ENCODE measurements around the gene RCVRN. TPM values are rescaled to one million over a fixed set of nuclear protein-coding genes. Genes with fewer than 3 reads are reported as not detected.

RCVRN gene
- total and polyA plus RNA-seq, 3 donors from 2014 or later: 0.32 to 0.63 (median 0.50) TPM

GRCh38 chr17:9878356-9878755 is 26.7 kb downstream of the RCVRN start:
- intact Hi-C loops (cut with DNase I; ENCODE audit: low total_unique reads): no loop called here
- 77 to 92% methylated on average over 2 to 3 of the region's 3 CpGs for whole genome bisulfite sequencing, 2 donors
- H3K36me3 ChIP-seq (ENCODE audit: low read depth, missing control alignments): no peaks in the 10 kb centered on the region

GRCh38 chr17:9875441-9875840 is 29.6 kb downstream of the RCVRN start:
- TF ChIP-seq POLR2A (IDR thresholded peaks at IDR 0.05) (no peak), CTCF (IDR thresholded peaks at IDR 0.05) (no peak)
- intact Hi-C loops (cut with DNase I; ENCODE audit: low total_unique reads): no loop called here
- Histone ChIP-seq H3K4me1 (no peaks in the 10 kb centered on the region), H3K9me3 (no peaks in the 10 kb centered on the region), H3K27me3 (no peaks in the 10 kb centered on the region), H3K36me3 (ENCODE audit: low read depth, missing control alignments) (no peaks in the 10 kb centered on the region), H3K4me3 (no peak overlapping the region), H3K27ac (no peak overlapping the region)
- no peak for DNase-seq
- WGBS, 2 donors: 32 to 37% methylated on average over 3 of the region's 3 CpGs

More at GRCh38 chr17:9878356-9878755, 26.7 kb downstream of the RCVRN start:
- Histone ChIP-seq H3K27ac (no peak overlapping the region), H3K9me3 (no peaks in the 10 kb centered on the region), H3K4me3 (no peak overlapping the region), H3K4me1 (no peaks in the 10 kb centered on the region), H3K27me3 (no peaks in the 10 kb centered on the region)
- no peak for DNase-seq
- no peak for TF ChIP-seq CTCF (IDR thresholded peaks at IDR 0.05)
- TF ChIP-seq POLR2A (IDR thresholded peaks at IDR 0.05): no peak

GRCh38 chr17:9874722-9875121 is 30.3 kb downstream of the RCVRN start:
- no peak overlapping the region for H3K4me3 ChIP-seq
- H3K9me3 ChIP-seq: no peaks in the 10 kb centered on the region
- 85 to 87% methylated on average over 3 of the region's 3 CpGs for WGBS, 2 donors
- TF ChIP-seq CTCF (IDR thresholded peaks at IDR 0.05): no peak
- no peak for TF ChIP-seq POLR2A (IDR thresholded peaks at IDR 0.05)
- no peak for DNase-seq
- intact Hi-C loops (cut with DNase I; ENCODE audit: low total_unique reads): no loop called here
- H3K27ac ChIP-seq: no peak overlapping the region
- H3K4me1 ChIP-seq: no peaks in the 10 kb centered on the region
- no peaks in the 10 kb centered on the region for H3K36me3 ChIP-seq (ENCODE audit: low read depth, missing control alignments)
- no peaks in the 10 kb centered on the region for H3K27me3 ChIP-seq

DNA sequence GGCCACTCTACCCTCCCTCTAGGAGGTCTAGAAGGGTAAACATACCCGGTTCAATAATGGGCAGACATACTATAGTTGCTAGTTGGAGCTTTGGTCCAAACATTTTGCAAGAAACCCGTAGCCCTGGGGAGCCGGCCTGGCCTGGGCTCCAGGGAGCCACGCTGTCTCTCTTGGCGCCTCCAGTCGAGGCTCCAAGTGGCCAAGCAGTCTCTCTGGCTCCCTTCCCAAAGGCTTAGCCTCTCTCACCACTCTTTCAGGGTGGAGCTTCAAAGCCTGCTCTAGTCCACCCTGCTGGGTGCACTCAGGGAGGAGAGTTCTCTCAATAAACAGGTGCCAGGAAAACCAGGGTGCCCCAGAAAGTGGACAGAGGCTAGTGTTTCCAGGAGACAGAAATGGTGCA is 32.2 kb downstream of the RCVRN start:
- WGBS, 2 donors: 80 to 100% methylated on average over 1 to 6 of the region's 6 CpGs
- Histone ChIP-seq H3K4me1 (no peaks in the 10 kb centered on the region), H3K27ac (no peak overlapping the region), H3K36me3 (ENCODE audit: low read depth, missing control alignments) (no peaks in the 10 kb centered on the region), H3K27me3 (no peaks in the 10 kb centered on the region), H3K4me3 (no peak overlapping the region), H3K9me3 (no peaks in the 10 kb centered on the region)
- intact Hi-C loops (cut with DNase I; ENCODE audit: low total_unique reads): no loop called here
- TF ChIP-seq CTCF (IDR thresholded peaks at IDR 0.05) (no peak), POLR2A (IDR thresholded peaks at IDR 0.05) (no peak)
- DNase-seq: no peak

DNA sequence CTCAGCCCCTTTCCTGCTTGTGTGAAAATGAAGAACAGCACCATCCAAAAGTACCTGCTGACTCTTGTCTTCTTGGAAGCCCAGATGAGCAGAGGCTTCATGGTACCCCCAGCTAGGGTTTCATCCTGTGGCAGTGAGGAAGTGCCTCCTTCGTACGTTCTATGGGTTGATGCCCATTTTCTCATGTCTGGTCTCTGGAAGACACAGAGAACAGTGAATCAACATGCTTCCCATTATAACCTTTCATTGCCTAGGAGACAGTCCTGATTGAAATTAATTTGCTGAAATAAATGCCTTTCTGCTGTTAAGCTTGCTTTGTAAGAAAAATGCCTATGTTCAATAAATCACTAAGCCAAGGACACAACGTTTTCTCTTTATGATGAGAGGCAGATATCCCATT is 36.5 kb downstream of the RCVRN start:
- intact Hi-C loops (cut with DNase I; ENCODE audit: low total_unique reads): no loop called here
- DNase-seq: no peak
- 76 to 83% methylated on average over 3 of the region's 3 CpGs for WGBS, 2 donors
- TF ChIP-seq POLR2A (IDR thresholded peaks at IDR 0.05) (no peak), CTCF (IDR thresholded peaks at IDR 0.05) (no peak)
- no peaks in the 10 kb centered on the region for H3K36me3 ChIP-seq (ENCODE audit: low read depth, missing control alignments)
- H3K9me3 ChIP-seq: no peaks in the 10 kb centered on the region
- no peaks in the 10 kb centered on the region for H3K27me3 ChIP-seq
- H3K4me3 ChIP-seq: no peak overlapping the region
- H3K27ac ChIP-seq: no peak overlapping the region
- no peaks in the 10 kb centered on the region for H3K4me1 ChIP-seq

All from testis (tissue), 3 donors.